SH-SY5Y (cell line): ENCODE measurements around the gene CCDC71L.

Experiments used
- GATA2 ChIP-seq: IDR thresholded peaks from 2 replicates; pipeline ENCODE4 v1.6.1; 2011; ENCODE audit warnings: mild to moderate bottlenecking, low read depth, low read length
- GATA3 ChIP-seq: IDR thresholded peaks from 2 replicates; pipeline ENCODE4 v1.6.1; 2011; ENCODE audit warnings: low read depth, mild to moderate bottlenecking, low read length, moderate library complexity

DNA sequence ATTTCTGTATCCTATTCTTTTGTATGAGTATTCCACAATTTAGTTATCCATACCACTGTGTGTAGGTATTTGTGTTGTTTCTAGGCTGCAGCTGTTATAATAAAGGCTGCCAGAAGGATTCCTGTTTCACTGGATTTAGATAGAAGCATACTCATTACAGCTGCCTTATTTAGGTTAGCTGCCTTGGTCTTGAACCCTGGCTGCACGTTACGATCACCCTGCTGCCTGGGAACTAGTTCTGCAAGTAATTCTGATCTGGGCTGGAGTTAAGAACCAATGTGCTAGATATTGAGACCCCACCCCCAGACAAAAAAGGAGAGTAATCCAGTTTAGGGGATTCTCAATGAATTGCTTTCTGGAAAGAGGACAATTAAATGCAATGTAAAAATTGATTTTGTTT lies 43.1 kb downstream of the CCDC71L start:
- no peak for TF ChIP-seq GATA2
- TF ChIP-seq GATA3 = no peak
